ENCODE measurements around the gene KCNH4.

GRCh38 chr17:42163113-42163512 is 17.8 kb downstream of the KCNH4 start:
- no peak; the same call in 1 of the 2 replicates for TF ChIP-seq CTCF (conservative IDR thresholded peaks at IDR 0.05)
- no peak for TF ChIP-seq ZFX (IDR thresholded peaks at IDR 0.05)

Data from C4-2B (cell line).